Measurements from ENCODE around the gene NFATC1. TPM values are rescaled to one million over a fixed set of nuclear protein-coding genes. Genes with fewer than 3 reads are reported as not detected.

Gene NFATC1
- 5.9 and 8.1 TPM in 2 replicates for total RNA-seq
- long read RNA-seq, partial matches to known transcripts: 2 of 2 reads
- long read RNA-seq, other reads (novel, unspliced or antisense): 0 of 2 reads

GRCh38 chr18:79395761-79396404 is at the start of gene NFATC1:
Gene NFATC1, plus strand, starts transcription at chr18:79395930. Its CDS starts 295 bp downstream, at chr18:79396225.
- Mint-ChIP-seq H3K9me3 (ENCODE audit: unreplicated experiment) (no peaks in the 10 kb centered on the region), H3K4me3 (ENCODE audit: unreplicated experiment) (peak within 1 kb of the TSS; percentile 77), H3K36me3 (ENCODE audit: unreplicated experiment) (no peaks in the 10 kb centered on the region), H3K27me3 (ENCODE audit: unreplicated experiment) (peaks cover 11% of the 10 kb centered on the region), H3K4me1 (ENCODE audit: unreplicated experiment) (peaks cover 14% of the 10 kb centered on the region), H3K27ac (ENCODE audit: unreplicated experiment) (peak within 1 kb of the TSS; percentile 66)
- no peak for TF ChIP-seq CTCF (IDR thresholded peaks at IDR 0.05)
- DNase-seq (ENCODE audit: extremely low spot score, unreplicated experiment): no peak

DNA sequence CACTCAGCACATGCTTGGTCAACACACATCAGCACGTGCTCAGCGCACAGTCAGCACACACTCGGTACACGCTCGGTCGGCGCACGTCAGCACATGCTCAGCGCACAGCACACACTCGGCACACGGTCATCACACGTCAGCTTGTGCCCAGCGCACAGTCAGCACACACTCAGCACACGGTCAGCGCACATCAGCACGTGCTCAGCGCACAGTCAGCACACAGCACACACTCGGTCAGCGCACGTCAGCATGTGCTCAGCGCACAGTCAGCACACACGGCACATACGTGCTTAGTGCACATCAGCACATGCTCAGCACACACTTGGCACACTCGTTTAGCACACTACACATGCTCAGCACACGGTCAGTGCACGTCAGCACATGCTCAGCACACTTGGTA is 49.7 kb upstream of the NFATC1 start:
- H3K4me3 Mint-ChIP-seq (ENCODE audit: unreplicated experiment): no peak overlapping the region
- no peak overlapping the region for H3K27ac Mint-ChIP-seq (ENCODE audit: unreplicated experiment)
- no peaks in the 10 kb centered on the region for H3K9me3 Mint-ChIP-seq (ENCODE audit: unreplicated experiment)
- H3K4me1 Mint-ChIP-seq (ENCODE audit: unreplicated experiment): no peaks in the 10 kb centered on the region
- DNase-seq (ENCODE audit: extremely low spot score, unreplicated experiment): no peak
- no peak for TF ChIP-seq CTCF (IDR thresholded peaks at IDR 0.05)
- peaks cover 26% of the 10 kb centered on the region for H3K36me3 Mint-ChIP-seq (ENCODE audit: unreplicated experiment)
- H3K27me3 Mint-ChIP-seq (ENCODE audit: unreplicated experiment): no peaks in the 10 kb centered on the region

GRCh38 chr18:79348066-79348465 is 47.7 kb upstream of the NFATC1 start:
- H3K36me3 Mint-ChIP-seq (ENCODE audit: unreplicated experiment): peaks cover 28% of the 10 kb centered on the region
- H3K4me3 Mint-ChIP-seq (ENCODE audit: unreplicated experiment): no peak overlapping the region
- H3K27me3 Mint-ChIP-seq (ENCODE audit: unreplicated experiment): no peaks in the 10 kb centered on the region
- DNase-seq (ENCODE audit: extremely low spot score, unreplicated experiment): no peak
- H3K27ac Mint-ChIP-seq (ENCODE audit: unreplicated experiment): no peak overlapping the region
- no peak for TF ChIP-seq CTCF (IDR thresholded peaks at IDR 0.05)
- H3K9me3 Mint-ChIP-seq (ENCODE audit: unreplicated experiment): no peaks in the 10 kb centered on the region
- H3K4me1 Mint-ChIP-seq (ENCODE audit: unreplicated experiment): no peaks in the 10 kb centered on the region

- no peaks in the 10 kb centered on the region for H3K9me3 Mint-ChIP-seq (ENCODE audit: unreplicated experiment)
- no peaks in the 10 kb centered on the region for H3K4me1 Mint-ChIP-seq (ENCODE audit: unreplicated experiment)
- TF ChIP-seq CTCF (IDR thresholded peaks at IDR 0.05): no peak
- DNase-seq (ENCODE audit: extremely low spot score, unreplicated experiment): no peak
- peaks cover 11% of the 10 kb centered on the region for H3K36me3 Mint-ChIP-seq (ENCODE audit: unreplicated experiment)
- H3K27me3 Mint-ChIP-seq (ENCODE audit: unreplicated experiment): no peaks in the 10 kb centered on the region
- no peak overlapping the region for H3K4me3 Mint-ChIP-seq (ENCODE audit: unreplicated experiment)
- no peak overlapping the region for H3K27ac Mint-ChIP-seq (ENCODE audit: unreplicated experiment)
Measured at GRCh38 chr18:79352432-79352831, 43.3 kb upstream of the NFATC1 start.

DNA sequence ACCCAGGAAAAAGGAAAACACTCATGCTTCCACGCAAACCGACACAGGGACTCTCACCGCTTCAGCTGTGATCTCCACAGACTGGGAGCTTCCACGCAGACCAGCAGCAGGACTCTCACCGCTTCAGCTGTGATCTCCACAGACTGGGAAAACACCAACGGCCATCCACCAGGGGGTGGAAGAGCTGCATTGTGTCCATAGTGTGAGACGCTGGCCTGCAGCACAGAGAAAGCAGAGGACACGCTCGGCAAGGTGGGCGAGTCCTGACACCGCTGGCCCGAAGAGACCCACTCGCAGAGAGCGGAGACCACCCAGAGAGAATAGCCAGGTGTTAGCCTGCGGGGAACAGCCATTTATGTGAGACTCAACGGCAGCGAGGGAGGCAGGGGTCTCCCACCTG is 42.5 kb upstream of the NFATC1 start:
- Mint-ChIP-seq H3K27ac (ENCODE audit: unreplicated experiment) (no peak overlapping the region), H3K4me3 (ENCODE audit: unreplicated experiment) (no peak overlapping the region), H3K27me3 (ENCODE audit: unreplicated experiment) (no peaks in the 10 kb centered on the region), H3K36me3 (ENCODE audit: unreplicated experiment) (peaks cover 7% of the 10 kb centered on the region), H3K4me1 (ENCODE audit: unreplicated experiment) (no peaks in the 10 kb centered on the region), H3K9me3 (ENCODE audit: unreplicated experiment) (no peaks in the 10 kb centered on the region)
- DNase-seq (ENCODE audit: extremely low spot score, unreplicated experiment): no peak
- TF ChIP-seq CTCF (IDR thresholded peaks at IDR 0.05): no peak

Data from osteocyte (in vitro differentiated cells).